ENCODE measurements around the gene STRBP. TPM values are rescaled to one million over a fixed set of nuclear protein-coding genes. Genes with fewer than 3 reads are reported as not detected.
"Not testable (repeated sequence)": the region's sequence is repeated elsewhere in the genome, so short reads cannot be mapped to it uniquely, and the experiment has no call there.

STRBP gene
- total RNA-seq, 1 donor from 2014 or later = 65.9 TPM

DNA sequence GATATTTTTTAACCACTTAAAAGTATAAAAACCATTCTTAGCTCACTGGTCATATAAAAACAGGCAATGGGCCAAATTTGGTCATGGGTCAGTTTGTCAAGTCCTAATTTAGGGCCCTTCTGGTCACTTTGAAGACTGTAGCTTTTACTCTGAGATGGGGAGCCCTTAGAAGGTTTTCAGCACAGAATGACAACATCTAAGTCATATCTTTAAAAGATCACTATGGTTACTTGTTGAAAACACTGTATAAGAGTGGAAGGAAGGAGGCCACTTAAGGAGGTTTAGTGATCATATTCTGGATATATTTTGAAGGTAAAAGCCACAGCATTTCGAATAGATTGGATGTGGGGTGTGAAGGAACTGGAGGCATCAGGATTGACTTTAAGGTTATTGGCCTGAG lies 76.7 kb downstream of the STRBP start:
- Mint-ChIP-seq H3K9me3 (peaks cover 11% of the 10 kb centered on the region), H3K36me3 (peaks cover 8% of the 10 kb centered on the region), H3K27me3 (ENCODE audit: low read depth) (no peaks in the 10 kb centered on the region), H3K4me1 (peaks cover 2% of the 10 kb centered on the region), H3K4me3 (no peak overlapping the region), H3K27ac (no peak overlapping the region)
- TF ChIP-seq, protein P1, sequence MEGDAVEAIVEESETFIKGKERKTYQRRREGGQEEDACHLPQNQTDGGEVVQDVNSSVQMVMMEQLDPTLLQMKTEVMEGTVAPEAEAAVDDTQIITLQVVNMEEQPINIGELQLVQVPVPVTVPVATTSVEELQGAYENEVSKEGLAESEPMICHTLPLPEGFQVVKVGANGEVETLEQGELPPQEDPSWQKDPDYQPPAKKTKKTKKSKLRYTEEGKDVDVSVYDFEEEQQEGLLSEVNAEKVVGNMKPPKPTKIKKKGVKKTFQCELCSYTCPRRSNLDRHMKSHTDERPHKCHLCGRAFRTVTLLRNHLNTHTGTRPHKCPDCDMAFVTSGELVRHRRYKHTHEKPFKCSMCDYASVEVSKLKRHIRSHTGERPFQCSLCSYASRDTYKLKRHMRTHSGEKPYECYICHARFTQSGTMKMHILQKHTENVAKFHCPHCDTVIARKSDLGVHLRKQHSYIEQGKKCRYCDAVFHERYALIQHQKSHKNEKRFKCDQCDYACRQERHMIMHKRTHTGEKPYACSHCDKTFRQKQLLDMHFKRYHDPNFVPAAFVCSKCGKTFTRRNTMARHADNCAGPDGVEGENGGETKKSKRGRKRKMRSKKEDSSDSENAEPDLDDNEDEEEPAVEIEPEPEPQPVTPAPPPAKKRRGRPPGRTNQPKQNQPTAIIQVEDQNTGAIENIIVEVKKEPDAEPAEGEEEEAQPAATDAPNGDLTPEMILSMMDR (IDR thresholded peaks at IDR 0.05; ENCODE audit: unreplicated experiment) = no peak
- DNase-seq (ENCODE audit: low spot score in 2 of 2, unreplicated experiment in 2 of 2) = no peak

DNA sequence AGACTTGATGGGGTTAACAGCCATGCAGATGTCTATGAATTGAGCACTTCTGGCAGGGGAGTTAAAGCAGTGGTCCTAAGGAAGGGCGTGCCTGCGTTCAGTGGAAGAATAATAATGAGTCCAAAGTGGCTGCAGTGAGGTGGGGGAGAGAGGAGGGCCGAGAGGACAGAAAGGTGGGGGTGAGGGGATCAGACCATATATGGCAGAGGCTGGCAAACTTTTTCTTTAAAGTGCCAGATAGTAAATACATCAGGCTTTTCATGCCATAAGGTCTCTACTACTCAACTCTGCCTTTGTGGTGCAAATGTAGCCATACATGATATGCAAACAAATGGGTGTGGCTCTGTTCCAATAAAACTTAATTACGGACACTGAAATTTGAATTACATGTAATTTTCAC lies 77.1 kb downstream of the STRBP start:
- Mint-ChIP-seq H3K4me1 (peaks cover 2% of the 10 kb centered on the region), H3K36me3 (peaks cover 8% of the 10 kb centered on the region), H3K27me3 (ENCODE audit: low read depth) (no peaks in the 10 kb centered on the region), H3K9me3 (peaks cover 10% of the 10 kb centered on the region), H3K4me3 (no peak overlapping the region), H3K27ac (no peak overlapping the region)
- DNase-seq (ENCODE audit: low spot score in 2 of 2, unreplicated experiment in 2 of 2) = no peak
- TF ChIP-seq, protein P1 (IDR thresholded peaks at IDR 0.05; ENCODE audit: unreplicated experiment) = no peak

DNA sequence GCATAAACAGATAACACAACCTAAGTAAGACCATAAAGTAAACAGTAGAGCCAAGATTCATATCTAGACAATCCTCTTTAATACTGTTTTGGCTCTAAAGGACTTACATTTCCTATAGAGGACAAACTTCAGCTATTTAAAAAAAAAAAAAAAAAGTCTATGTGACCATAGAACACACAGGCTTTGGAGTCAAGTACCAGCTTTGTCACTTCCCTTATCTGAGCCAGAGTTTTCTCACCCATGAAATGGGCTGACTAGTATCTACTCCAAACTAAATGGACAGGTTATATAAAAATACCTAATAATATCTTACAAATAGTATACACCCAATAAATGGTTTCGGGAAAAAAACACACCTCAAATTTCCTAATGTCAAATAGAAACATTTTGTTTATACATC lies 81.3 kb downstream of the STRBP start:
- no peak overlapping the region for H3K27ac Mint-ChIP-seq
- peaks cover 2% of the 10 kb centered on the region for H3K4me1 Mint-ChIP-seq
- no peak overlapping the region for H3K4me3 Mint-ChIP-seq
- TF ChIP-seq, protein P1 (IDR thresholded peaks at IDR 0.05; ENCODE audit: unreplicated experiment) = no peak
- DNase-seq (ENCODE audit: low spot score in 2 of 2, unreplicated experiment in 2 of 2) = no peak
- H3K9me3 Mint-ChIP-seq = peaks cover 5% of the 10 kb centered on the region
- no peaks in the 10 kb centered on the region for H3K27me3 Mint-ChIP-seq (ENCODE audit: low read depth)
- H3K36me3 Mint-ChIP-seq = peaks cover 6% of the 10 kb centered on the region

DNA sequence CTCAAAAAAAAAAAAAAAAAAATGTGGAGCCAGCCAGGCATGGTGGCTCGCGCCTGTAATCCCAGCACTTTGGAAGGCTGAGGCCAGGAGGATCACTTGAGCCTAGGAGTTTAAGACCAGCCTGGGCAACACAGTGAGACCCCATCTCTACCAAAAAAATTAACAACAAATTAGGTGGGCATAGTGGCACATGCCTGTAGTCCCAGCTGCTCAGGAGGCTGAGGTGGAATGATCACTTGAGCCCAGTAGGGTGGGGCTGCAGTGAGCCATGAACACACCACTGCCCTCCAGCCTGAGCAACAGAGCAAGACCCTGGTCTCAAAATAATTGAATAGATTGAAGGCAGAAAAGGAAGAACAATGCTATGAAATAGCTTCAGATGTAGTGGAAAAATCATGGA lies 82.4 kb downstream of the STRBP start:
- not testable (repeated sequence) for H3K4me1 Mint-ChIP-seq; DNase-seq (ENCODE audit: low spot score in 2 of 2, unreplicated experiment in 2 of 2); H3K27ac Mint-ChIP-seq

DNA sequence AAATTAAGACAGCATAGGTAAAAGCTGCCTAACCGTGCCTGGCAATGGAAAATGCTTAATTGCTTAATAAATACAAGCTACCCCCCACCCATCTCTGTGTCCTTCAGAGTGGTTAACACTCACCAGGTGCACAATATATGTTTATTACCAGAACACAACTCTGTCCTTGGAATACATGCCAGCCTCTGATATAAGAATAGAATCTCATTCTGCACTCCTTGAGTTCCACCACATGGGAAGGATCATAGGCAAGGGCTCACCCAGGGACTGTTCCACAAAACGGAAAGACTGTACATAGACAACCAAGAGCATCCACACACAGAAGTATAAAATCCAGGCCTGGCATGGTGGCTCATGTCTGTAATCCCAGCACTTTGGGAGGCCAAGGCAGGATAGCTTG lies 91.4 kb downstream of the STRBP start:
- no peaks in the 10 kb centered on the region for H3K27me3 Mint-ChIP-seq (ENCODE audit: low read depth)
- peaks cover 3% of the 10 kb centered on the region for H3K4me1 Mint-ChIP-seq
- no peak overlapping the region for H3K27ac Mint-ChIP-seq
- H3K36me3 Mint-ChIP-seq = peaks cover 6% of the 10 kb centered on the region
- TF ChIP-seq, protein P1 (IDR thresholded peaks at IDR 0.05; ENCODE audit: unreplicated experiment) = no peak
- H3K4me3 Mint-ChIP-seq = no peak overlapping the region
- no peaks in the 10 kb centered on the region for H3K9me3 Mint-ChIP-seq
- no peak for DNase-seq (ENCODE audit: low spot score in 2 of 2, unreplicated experiment in 2 of 2)

More for the DNA sequence above, 82.4 kb downstream of the STRBP start:
- not testable (repeated sequence) for H3K4me3 Mint-ChIP-seq; H3K36me3 Mint-ChIP-seq; H3K9me3 Mint-ChIP-seq; H3K27me3 Mint-ChIP-seq (ENCODE audit: low read depth)

DNA sequence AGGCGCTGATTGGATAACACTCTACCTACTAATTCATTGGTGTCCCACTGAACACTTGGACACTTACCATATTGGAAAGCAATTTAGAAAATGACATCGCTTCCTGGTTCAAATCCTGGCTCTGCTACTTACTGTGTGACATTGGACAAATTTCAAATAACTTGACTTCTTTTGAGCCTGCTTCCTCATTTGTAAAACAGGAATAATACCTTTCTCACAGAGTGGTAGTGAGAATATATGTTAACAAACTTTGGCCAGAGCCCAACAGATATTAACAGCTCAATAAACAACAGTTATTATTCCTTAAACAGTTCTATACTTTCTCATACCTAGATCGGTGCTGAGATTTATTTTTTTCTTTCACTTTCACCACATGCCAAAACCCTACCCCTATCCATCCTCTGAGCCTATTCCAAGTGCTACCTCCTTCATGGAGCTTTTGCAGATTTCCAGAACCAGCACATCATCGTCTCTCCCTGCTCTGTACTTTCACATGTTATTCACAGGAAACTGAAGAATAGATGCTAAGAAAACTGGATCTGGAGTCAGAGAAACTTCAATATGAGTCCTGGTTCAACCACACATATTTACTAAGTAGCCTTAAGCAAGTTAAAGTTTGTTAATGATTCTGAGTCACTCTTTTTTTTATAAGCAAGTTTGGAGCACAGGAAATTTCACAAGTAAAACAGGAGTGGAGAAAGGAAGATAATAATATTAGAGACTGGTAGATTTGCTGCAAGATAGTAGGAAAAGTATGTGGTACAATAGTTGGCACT lies 92.3 kb downstream of the STRBP start:
- peaks cover 3% of the 10 kb centered on the region for H3K4me1 Mint-ChIP-seq
- no peak for DNase-seq (ENCODE audit: low spot score in 2 of 2, unreplicated experiment in 2 of 2)
- TF ChIP-seq, protein P1 (IDR thresholded peaks at IDR 0.05; ENCODE audit: unreplicated experiment) = no peak
- H3K4me3 Mint-ChIP-seq = no peak overlapping the region
- H3K36me3 Mint-ChIP-seq = peaks cover 9% of the 10 kb centered on the region
- H3K27me3 Mint-ChIP-seq (ENCODE audit: low read depth) = no peaks in the 10 kb centered on the region
- H3K27ac Mint-ChIP-seq = no peak overlapping the region
- no peaks in the 10 kb centered on the region for H3K9me3 Mint-ChIP-seq
